HG03378 (cell line): ENCODE measurements around the gene NPNT.

ENCODE experiments used
- ATAC-seq: cut with Tn5 transposase; IDR thresholded peaks from one replicate; pipeline ENCODE4 v1.9.1; 2021; ENCODE audit warnings: mild to moderate bottlenecking, moderate library complexity; ENCODE audit not compliant: unreplicated experiment

NPNT gene

GRCh38 chr4:105917171-105917685, 22.0 kb downstream of the NPNT start:
- ATAC-seq, result no peak

- ATAC-seq, result no peak
Measured at GRCh38 chr4:105921301-105921700, 26.0 kb downstream of the NPNT start.

DNA sequence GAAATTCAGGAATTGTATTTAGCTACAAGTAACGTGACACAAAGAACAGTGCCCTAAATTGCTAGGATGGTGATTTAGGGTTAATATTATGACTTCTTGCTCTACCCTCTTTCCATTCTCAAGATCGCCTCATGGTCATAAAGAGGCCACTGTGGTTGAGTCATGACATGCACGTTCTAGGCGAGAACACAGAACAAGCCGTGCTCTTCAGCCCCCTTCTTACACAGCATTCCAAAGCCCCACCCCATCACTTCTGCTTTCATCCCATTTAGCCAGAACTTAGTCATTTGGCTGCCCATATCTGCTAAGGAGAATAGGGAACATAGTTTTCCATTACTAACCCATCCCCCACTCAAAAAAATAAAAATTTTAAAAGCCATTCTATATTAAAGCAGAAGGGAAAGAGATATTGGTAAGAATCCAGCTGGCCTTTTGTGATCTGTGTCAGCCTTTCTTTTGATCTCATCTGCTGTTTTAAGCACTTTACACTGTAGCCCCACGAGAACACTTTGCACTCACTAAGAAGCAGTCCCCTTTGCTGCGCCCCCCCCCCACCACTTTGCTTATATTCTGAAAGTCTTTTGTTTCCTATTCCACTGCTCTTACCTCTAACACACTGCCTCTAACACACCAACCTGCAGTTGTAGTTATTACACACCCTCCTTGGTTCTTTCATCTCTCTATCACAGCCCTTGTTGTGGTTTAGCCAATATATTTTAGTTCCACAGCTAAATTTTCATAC, 28.4 kb downstream of the NPNT start:
- no peak for ATAC-seq

- ATAC-seq, result no peak
Measured at GRCh38 chr4:105924341-105924740, 29.1 kb downstream of the NPNT start.

- no peak for ATAC-seq
Measured at GRCh38 chr4:105930698-105931097, 35.4 kb downstream of the NPNT start.

- ATAC-seq, result peak; percentile 74
Measured at GRCh38 chr4:105933083-105933482, 37.8 kb downstream of the NPNT start.

DNA sequence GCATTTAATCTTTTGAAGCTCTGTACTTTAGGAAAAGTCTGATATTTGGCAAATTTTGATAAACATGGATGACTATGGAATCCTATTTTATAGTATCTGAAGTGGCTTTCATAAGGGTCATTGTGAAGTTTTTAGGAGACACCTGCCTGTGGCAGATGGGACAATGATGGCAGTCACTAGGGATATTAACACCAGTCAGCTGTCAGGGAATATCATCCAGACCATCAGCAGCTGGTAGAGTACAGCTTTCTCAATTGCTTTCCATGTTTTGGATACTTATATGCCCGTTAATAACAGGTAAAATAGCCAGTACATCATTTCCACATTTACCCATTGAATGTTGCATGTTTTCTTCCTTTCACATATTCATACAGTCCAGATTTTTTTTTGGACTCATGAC, 39.1 kb downstream of the NPNT start:
- ATAC-seq, result no peak

DNA sequence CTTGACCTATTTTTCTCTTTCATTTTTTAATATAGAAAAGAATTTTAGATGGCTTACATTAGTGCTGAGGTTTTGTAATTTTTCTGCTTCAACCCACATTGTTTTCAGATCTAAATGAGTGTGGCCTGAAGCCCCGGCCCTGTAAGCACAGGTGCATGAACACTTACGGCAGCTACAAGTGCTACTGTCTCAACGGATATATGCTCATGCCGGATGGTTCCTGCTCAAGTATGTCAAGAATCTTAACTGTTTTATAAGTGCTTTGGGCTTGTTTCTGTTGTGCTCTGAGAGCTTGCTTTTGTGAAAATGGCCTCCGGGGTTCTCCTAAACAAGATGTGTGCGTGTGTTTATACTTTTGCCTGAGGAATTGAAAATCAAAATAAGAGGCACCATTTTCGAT, 41.6 kb downstream of the NPNT start:
- ATAC-seq, result no peak

DNA sequence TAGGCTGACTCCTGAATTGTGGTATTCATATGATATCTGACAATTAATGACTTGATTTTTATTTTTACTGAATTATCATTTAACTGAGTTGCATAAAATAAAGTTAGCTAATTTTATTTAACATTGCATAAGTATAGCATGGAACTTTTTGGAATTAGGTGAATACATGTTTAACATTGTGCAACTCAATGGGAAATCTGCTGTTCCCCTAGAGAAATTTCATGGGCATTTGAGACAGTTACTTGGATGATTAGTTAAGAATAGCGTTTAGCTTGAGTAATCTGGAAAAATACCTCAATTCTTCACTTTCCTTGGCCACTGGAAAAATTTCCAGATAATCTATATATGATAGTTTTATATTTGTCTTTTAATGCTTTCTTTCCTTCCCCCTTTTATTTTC, 42.5 kb downstream of the NPNT start:
- no peak for ATAC-seq

GRCh38 chr4:105943234-105943633, 48.0 kb downstream of the NPNT start:
- ATAC-seq, result no peak

DNA sequence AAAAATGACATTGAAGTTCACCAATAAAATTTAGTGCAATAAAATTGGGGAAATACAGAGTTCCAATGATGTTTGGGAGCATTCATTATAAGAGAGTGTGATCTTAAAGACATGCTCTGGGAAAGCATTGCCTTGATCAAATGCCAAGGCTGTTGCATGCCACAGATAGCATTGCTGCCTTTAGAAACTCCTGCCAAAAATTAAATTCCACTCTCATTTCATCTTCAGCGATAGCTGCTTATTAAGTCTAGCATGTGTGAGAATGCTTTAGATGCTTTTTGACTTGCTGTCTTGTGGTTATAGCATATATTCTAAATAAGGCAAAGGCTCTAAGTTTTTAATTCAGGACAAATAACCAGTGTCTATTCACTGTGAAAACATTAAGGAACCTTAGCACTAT, 49.3 kb downstream of the NPNT start:
- ATAC-seq, result no peak

DNA sequence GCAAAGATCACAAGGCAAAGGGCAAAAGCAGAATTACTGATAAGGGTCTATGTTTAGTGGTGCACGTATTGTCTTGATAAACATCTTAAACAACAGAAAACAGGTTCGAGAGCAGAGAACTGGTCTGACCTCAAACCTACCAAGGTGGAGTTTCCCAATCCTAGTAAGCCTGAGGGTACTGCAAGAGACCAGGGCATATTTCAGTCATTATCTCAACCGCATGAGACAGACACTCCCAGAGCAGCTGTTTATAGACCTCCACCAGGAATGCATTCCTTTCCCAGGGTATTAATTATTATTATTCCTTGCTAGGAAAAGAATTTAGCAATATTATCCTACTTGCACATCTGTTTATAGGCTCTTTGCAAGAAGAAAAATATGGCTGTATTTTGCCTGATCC, 51.5 kb downstream of the NPNT start:
- ATAC-seq, result no peak

GRCh38 chr4:105950701-105951100, 55.4 kb downstream of the NPNT start:
- no peak for ATAC-seq

DNA sequence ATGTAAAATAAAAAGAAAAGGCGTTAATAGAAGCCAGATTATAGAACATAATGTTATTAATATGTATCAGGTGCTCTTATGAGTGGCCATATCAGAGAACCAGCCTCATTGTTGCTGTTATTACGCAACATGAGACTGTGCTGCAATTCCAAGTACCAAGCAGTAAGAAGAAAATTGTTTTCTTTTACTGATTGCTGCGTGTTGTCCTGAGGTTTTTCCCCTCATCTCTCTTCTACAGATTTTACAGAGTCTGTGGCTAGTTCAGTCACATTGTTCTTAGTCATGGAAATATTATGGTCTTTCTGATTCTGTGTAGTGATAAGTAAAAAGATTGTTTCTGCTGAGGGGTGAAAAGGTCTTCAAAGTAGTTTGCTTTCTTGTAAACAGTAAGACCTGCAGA, 55.9 kb downstream of the NPNT start:
- ATAC-seq, result no peak

DNA sequence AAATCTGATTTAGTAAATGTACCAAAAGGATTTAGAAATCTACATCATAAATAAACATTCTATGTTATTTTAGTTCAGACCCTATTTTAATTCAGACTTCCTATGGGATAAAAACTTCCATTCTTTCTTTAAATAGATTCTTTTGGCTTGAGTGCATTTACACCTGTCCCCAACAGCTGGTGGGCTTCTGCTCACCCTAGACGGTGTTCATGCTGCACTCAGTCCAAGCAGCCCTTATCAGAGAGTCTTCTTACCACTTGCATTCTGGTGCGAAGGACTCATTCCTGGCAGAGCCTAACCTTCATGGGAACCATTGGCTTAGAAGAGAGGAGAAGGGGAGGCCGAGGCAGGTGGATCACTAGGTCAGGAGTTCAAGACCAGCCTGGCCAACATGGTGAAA, 57.3 kb downstream of the NPNT start:
- ATAC-seq, result no peak

DNA sequence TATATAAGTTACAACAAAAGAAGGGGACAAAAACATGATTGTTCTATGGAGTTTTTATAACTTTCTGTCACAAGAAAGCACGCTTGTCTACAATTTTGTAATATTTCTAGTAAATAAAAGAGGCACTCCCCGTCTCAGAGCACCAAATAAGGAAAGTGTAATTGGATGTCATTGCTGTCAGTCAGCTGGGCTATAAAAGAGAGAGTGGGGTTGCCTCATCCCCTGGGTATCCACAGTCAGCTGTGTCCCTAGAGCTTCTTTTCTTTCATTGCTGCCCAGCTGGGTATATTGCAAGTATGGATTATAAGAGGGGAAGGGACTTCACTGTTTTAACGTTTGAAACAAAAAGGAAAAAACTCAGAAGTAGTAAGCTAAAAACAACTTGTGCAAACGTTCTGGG, 61.3 kb downstream of the NPNT start:
- no peak for ATAC-seq

DNA sequence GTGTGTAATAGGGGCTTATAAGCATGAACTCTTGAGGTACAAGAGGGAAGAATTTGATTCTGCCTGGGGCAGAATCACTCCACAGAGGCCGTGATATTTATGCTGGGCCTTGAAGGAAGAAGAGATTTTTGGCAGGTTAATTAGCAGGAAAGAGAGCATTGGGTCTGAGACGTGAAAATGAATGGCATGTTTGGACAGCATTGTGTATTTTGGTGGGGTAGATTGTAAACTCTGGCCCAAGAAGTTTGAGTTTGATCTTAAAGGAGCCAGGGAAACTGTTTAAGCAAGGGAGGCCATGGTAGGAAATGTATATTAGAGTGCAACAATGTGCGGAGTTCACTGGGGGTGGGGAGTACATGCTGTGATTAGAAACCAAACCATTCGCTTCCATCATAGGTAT, 62.4 kb downstream of the NPNT start:
- ATAC-seq, result no peak

GRCh38 chr4:105963461-105964400, 68.5 kb downstream of the NPNT start:
- ATAC-seq, result no peak

- ATAC-seq, result no peak
Measured at GRCh38 chr4:105965183-105965800, 70.0 kb downstream of the NPNT start.

- no peak for ATAC-seq
Measured at GRCh38 chr4:105966051-105966450, 70.8 kb downstream of the NPNT start.

DNA sequence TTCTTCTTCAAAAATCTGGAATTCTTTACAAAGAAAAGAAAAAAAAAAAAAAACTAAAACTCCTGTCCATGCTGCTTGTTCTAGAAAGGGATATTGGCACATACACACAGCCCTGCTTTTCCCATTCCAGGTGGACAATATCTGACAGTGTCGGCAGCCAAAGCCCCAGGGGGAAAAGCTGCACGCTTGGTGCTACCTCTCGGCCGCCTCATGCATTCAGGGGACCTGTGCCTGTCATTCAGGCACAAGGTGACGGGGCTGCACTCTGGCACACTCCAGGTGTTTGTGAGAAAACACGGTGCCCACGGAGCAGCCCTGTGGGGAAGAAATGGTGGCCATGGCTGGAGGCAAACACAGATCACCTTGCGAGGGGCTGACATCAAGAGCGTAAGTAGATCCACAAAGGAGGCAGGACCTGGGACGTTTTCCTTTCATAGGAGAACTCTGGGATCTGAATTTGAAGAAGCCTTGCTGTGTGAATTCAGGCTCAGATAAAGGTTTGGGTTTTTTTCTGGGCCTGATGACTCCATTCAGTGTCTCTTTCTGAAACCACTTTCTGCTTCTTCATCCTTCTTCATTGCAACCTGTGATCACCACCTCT, 71.9 kb downstream of the NPNT start:
- ATAC-seq, result no peak
